ENCODE data around the gene PFN1.

DNA sequence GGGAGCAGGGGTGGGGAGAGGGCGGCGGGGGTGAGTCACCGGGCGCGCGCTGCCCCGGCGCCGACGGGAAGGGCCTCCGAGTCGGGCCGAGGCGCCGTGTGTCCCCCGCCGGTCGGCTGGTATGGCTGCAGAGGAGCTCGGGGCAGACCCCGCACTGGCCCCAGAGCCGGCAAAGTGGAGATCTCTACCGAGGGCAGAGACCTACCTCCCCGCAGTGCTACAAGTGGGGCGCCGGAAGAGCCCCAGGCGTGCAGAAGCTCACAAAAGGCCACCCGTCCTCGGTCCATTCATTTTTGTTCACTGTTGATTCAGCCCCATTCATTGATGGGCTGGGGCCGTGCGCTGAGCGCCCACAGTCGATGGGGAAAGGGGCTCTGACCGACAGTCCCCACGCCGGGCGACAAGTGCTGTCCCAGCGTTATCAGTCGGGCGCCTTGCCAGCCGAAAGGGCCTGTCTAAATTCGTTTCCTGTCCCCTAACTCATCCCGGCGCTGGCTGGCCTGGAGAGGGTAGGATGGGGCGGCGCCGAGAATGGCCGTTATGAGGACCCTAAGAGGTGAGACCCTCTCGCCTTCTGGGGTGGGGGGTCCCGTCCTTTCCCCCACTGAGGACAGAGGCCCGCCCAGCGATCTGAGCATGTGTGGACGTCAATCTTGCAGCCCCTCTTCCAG, 1.9 kb upstream of the PFN1 start:
- TF ChIP-seq POLR2A (IDR thresholded peaks at IDR 0.05; ENCODE audit: low read depth, low read length) (peak; percentile 31), POU2F2 (IDR thresholded peaks at IDR 0.05; ENCODE audit: low read depth, low read length) (no peak), POLR2AphosphoS5 (IDR thresholded peaks at IDR 0.05; ENCODE audit: low read depth, low read length) (no peak)
